ENCODE measurements around the gene IFT52. TPM values are rescaled to one million over a fixed set of nuclear protein-coding genes. Genes with fewer than 3 reads are reported as not detected.

The IFT52 gene
- total RNA-seq, 1 experiment from 2014 or later = 30.8 TPM

DNA sequence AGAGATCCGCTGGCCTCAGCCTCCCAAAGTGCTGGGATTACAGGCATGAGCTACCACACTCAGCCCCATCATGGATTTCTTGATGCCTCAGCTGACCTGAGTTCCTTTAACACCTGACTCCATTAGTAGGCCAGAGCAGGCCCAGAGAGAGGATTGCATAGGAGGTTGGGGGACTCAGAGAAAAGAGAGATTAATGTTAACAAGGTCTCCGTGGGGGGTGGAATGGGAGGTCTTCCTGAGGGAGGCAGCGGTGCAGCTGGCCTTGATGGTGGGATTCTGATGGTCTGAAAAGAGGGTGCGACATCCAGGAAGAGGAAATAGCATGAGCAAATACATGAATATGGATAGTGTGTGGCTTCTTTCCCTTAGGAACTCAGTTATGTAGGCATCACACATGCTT, 22.0 kb upstream of the IFT52 start:
- H3K36me3 Mint-ChIP-seq (ENCODE audit: insufficient read depth, unreplicated experiment) = peaks cover 4% of the 10 kb centered on the region
- no peaks in the 10 kb centered on the region for H3K27me3 Mint-ChIP-seq (ENCODE audit: unreplicated experiment)
- BruUV-seq (replicated peaks) = no TSS peak
- TF ChIP-seq CTCF (IDR thresholded peaks at IDR 0.05; ENCODE audit: unreplicated experiment) = no peak
- H3K9me3 Mint-ChIP-seq (ENCODE audit: low read depth, unreplicated experiment) = no peaks in the 10 kb centered on the region
- no peak for DNase-seq
- H3K27ac Mint-ChIP-seq (ENCODE audit: unreplicated experiment) = no peak overlapping the region
- intact Hi-C loops (cut with micrococcal nuclease; ENCODE audit: unreplicated experiment) = no loop called here
- CTCF ChIA-PET = interaction anchor here (0.5 to 1.6 kb wide), 3 partner anchors 10 to 22 kb away, joined by 3 to 6 read pairs (median 4); partner anchors contain the start of genes IFT52 and SGK2
- H3K4me3 Mint-ChIP-seq (ENCODE audit: low read depth, unreplicated experiment) = no peak overlapping the region
- no peaks in the 10 kb centered on the region for H3K4me1 Mint-ChIP-seq (ENCODE audit: low read depth, unreplicated experiment)

- BruUV-seq (replicated peaks) = no TSS peak
- DNase-seq = no peak
- intact Hi-C loops (cut with micrococcal nuclease; ENCODE audit: unreplicated experiment) = no loop called here
- H3K4me3 Mint-ChIP-seq (ENCODE audit: low read depth, unreplicated experiment) = no peak overlapping the region
- H3K4me1 Mint-ChIP-seq (ENCODE audit: low read depth, unreplicated experiment) = no peaks in the 10 kb centered on the region
- CTCF ChIA-PET = interaction anchor here (1.5 to 1.6 kb wide), 2 partner anchors 11 to 21 kb away, joined by 4 to 6 read pairs; partner anchors contain the start of genes IFT52 and SGK2
- no peak overlapping the region for H3K27ac Mint-ChIP-seq (ENCODE audit: unreplicated experiment)
- peaks cover 4% of the 10 kb centered on the region for H3K36me3 Mint-ChIP-seq (ENCODE audit: insufficient read depth, unreplicated experiment)
- no peaks in the 10 kb centered on the region for H3K27me3 Mint-ChIP-seq (ENCODE audit: unreplicated experiment)
- TF ChIP-seq CTCF (IDR thresholded peaks at IDR 0.05; ENCODE audit: unreplicated experiment) = no peak
- no peaks in the 10 kb centered on the region for H3K9me3 Mint-ChIP-seq (ENCODE audit: low read depth, unreplicated experiment)
Observed at GRCh38 chr20:43569282-43569681, 21.5 kb upstream of the IFT52 start.

GRCh38 chr20:43570496-43570895, 20.2 kb upstream of the IFT52 start:
- no peak for TF ChIP-seq CTCF (IDR thresholded peaks at IDR 0.05; ENCODE audit: unreplicated experiment)
- Mint-ChIP-seq H3K27me3 (ENCODE audit: unreplicated experiment) (no peaks in the 10 kb centered on the region), H3K27ac (ENCODE audit: unreplicated experiment) (no peak overlapping the region), H3K36me3 (ENCODE audit: insufficient read depth, unreplicated experiment) (peaks cover 4% of the 10 kb centered on the region), H3K9me3 (ENCODE audit: low read depth, unreplicated experiment) (no peaks in the 10 kb centered on the region), H3K4me1 (ENCODE audit: low read depth, unreplicated experiment) (no peaks in the 10 kb centered on the region), H3K4me3 (ENCODE audit: low read depth, unreplicated experiment) (no peak overlapping the region)
- CTCF ChIA-PET = interaction anchor here (0.5 to 1.6 kb wide), 2 partner anchors 12 to 52 kb away, joined by 6 read pairs; partner anchors contain the start of gene SGK2
- DNase-seq = no peak
- no TSS peak for BruUV-seq (replicated peaks)
- intact Hi-C loops (cut with micrococcal nuclease; ENCODE audit: unreplicated experiment) = no loop called here

GRCh38 chr20:43571310-43571709, 19.4 kb upstream of the IFT52 start:
- CTCF ChIA-PET = interaction anchor here (1.3 kb wide), 1 partner anchor 15 kb away, joined by 4 read pairs; no protein-coding TSS in a partner anchor

More at GRCh38 chr20:43571310-43571709, 19.4 kb upstream of the IFT52 start:
- no TSS peak for BruUV-seq (replicated peaks)
- Mint-ChIP-seq H3K27ac (ENCODE audit: unreplicated experiment) (no peak overlapping the region), H3K4me1 (ENCODE audit: low read depth, unreplicated experiment) (no peaks in the 10 kb centered on the region), H3K27me3 (ENCODE audit: unreplicated experiment) (no peaks in the 10 kb centered on the region), H3K4me3 (ENCODE audit: low read depth, unreplicated experiment) (no peak overlapping the region), H3K9me3 (ENCODE audit: low read depth, unreplicated experiment) (no peaks in the 10 kb centered on the region), H3K36me3 (ENCODE audit: insufficient read depth, unreplicated experiment) (peaks cover 4% of the 10 kb centered on the region)
- intact Hi-C loops (cut with micrococcal nuclease; ENCODE audit: unreplicated experiment) = no loop called here
- DNase-seq = no peak
- no peak for TF ChIP-seq CTCF (IDR thresholded peaks at IDR 0.05; ENCODE audit: unreplicated experiment)
